Ascending aorta (tissue), 2 donors: ENCODE results near the gene MDGA2. TPM values are rescaled to one million over a fixed set of nuclear protein-coding genes. Genes with fewer than 3 reads are reported as not detected.
"Not testable (repeated sequence)": the region's sequence is repeated elsewhere in the genome, so short reads cannot be mapped to it uniquely, and the experiment has no call there.

ENCODE experiments used
- DNase-seq, 2 donors: peaks; one replicate each; pipeline ENCODE4 v3.0.0-alpha.2; 2019; ENCODE audit warnings: low spot score in 2 of 2
- H3K27ac ChIP-seq, 2 donors: fragments of 200-600 bp; sonication (generic); one replicate each; pipeline ENCODE4 v1.5.1; 2016 to 2017; ENCODE audit warnings: mild to moderate bottlenecking in 1 of 2
- H3K27me3 ChIP-seq: fragments of 200-600 bp; sonication (generic); one replicate; pipeline ENCODE4 v1.5.1; 2017
- H3K36me3 ChIP-seq, 2 donors: fragments of 200-600 bp; sonication (generic); one replicate each; pipeline ENCODE4 v1.5.1; 2016
- H3K4me1 ChIP-seq, 2 donors: fragments of 200-600 bp; sonication (generic); one replicate each; pipeline ENCODE4 v1.5.1; 2016 to 2017; ENCODE audit warnings: mild to moderate bottlenecking in 1 of 2
- H3K4me3 ChIP-seq, 2 donors: fragments of 200-600 bp; sonication (generic); one replicate each; pipeline ENCODE4 v1.5.1; 2016 to 2017; ENCODE audit warnings: mild to moderate bottlenecking in 1 of 2
- H3K9me3 ChIP-seq, 2 donors: fragments of 200-600 bp; sonication (generic); one replicate each; pipeline ENCODE4 v1.5.1; 2016
- CTCF ChIP-seq, 3 experiments: fragments of 200-600 bp in 2 of 3; fragments of 450-650 bp in 1 of 3; sonication (generic) in 2 of 3; IDR thresholded peaks; one replicate each; pipeline ENCODE4 v1.5.1; 2016 to 2019; ENCODE audit warnings: antibody characterized with exemption in 3 of 3, mild to moderate bottlenecking in 1 of 3, moderate library complexity in 1 of 3
- intact Hi-C: fragments of 100-400 bp; cut with DNase I; formaldehyde crosslinking; loops from one replicate; pipeline ENCODE4 v1.15.1; 2023
- total RNA-seq: library from RNA; depleted of rRNA; stranded (reverse); fragments of >200 nt; gene quantifications from one replicate; pipeline ENCODE4 v1.1.0, GENCODE V29; 2016

MDGA2 gene
- total RNA-seq, 1 donor from 2014 or later, result not detected

- Histone ChIP-seq H3K4me1 (no peaks in the 10 kb centered on the region), H3K27ac (no peak overlapping the region), H3K36me3 (no peaks in the 10 kb centered on the region), H3K9me3 (no peaks in the 10 kb centered on the region), H3K4me3 (no peak overlapping the region), H3K27me3 (no peaks in the 10 kb centered on the region)
- intact Hi-C loops, result no loop called here
- no peak for DNase-seq
- TF ChIP-seq CTCF (IDR thresholded peaks at IDR 0.05), result no peak
These were observed 702.1 kb downstream of the MDGA2 start for GRCh38 chr14:46973295-46973694.

- no peak for TF ChIP-seq CTCF (IDR thresholded peaks at IDR 0.05)
- H3K27me3 ChIP-seq, result no peaks in the 10 kb centered on the region
- no peaks in the 10 kb centered on the region for H3K4me1 ChIP-seq
- H3K36me3 ChIP-seq, result no peaks in the 10 kb centered on the region
- no peaks in the 10 kb centered on the region for H3K9me3 ChIP-seq
- H3K27ac ChIP-seq, result no peak overlapping the region
- no peak for DNase-seq
- H3K4me3 ChIP-seq, result no peak overlapping the region
- intact Hi-C loops, result no loop called here
These were observed 711.0 kb downstream of the MDGA2 start for GRCh38 chr14:46964378-46964777.

- H3K4me1 ChIP-seq, result no peaks in the 10 kb centered on the region
- no peaks in the 10 kb centered on the region for H3K27me3 ChIP-seq
- DNase-seq, result no peak
- H3K4me3 ChIP-seq, result no peak overlapping the region
- no peak for TF ChIP-seq CTCF (IDR thresholded peaks at IDR 0.05)
- intact Hi-C loops, result no loop called here
- H3K27ac ChIP-seq, result no peak overlapping the region
- H3K36me3 ChIP-seq, result no peaks in the 10 kb centered on the region
- no peaks in the 10 kb centered on the region for H3K9me3 ChIP-seq
These were observed 724.3 kb downstream of the MDGA2 start for GRCh38 chr14:46951103-46951502.

GRCh38 chr14:46940611-46941010 lies 734.8 kb downstream of the MDGA2 start:
- no peak for TF ChIP-seq CTCF (IDR thresholded peaks at IDR 0.05)

GRCh38 chr14:46920542-46920941 lies 754.9 kb downstream of the MDGA2 start:
- Histone ChIP-seq H3K9me3 (no peaks in the 10 kb centered on the region), H3K27me3 (no peaks in the 10 kb centered on the region), H3K27ac (no peak overlapping the region), H3K4me1 (no peaks in the 10 kb centered on the region), H3K4me3 (no peak overlapping the region), H3K36me3 (no peaks in the 10 kb centered on the region)
- no peak for DNase-seq
- no peak for TF ChIP-seq CTCF (IDR thresholded peaks at IDR 0.05)
- intact Hi-C loops, result no loop called here

More at GRCh38 chr14:46940611-46941010, 734.8 kb downstream of the MDGA2 start:
- no peak overlapping the region for H3K4me3 ChIP-seq
- peaks cover 0 to 3% of the 10 kb centered on the region in 2 donors for H3K9me3 ChIP-seq
- no peaks in the 10 kb centered on the region for H3K27me3 ChIP-seq
- no peaks in the 10 kb centered on the region for H3K36me3 ChIP-seq
- H3K27ac ChIP-seq, result no peak overlapping the region
- H3K4me1 ChIP-seq, result no peaks in the 10 kb centered on the region
- DNase-seq, result no peak
- intact Hi-C loops, result no loop called here

- H3K4me3 ChIP-seq, DNase-seq, H3K36me3 ChIP-seq, intact Hi-C loops, H3K4me1 ChIP-seq, H3K27me3 ChIP-seq, H3K27ac ChIP-seq, H3K9me3 ChIP-seq: not testable (repeated sequence)
These were observed 759.9 kb downstream of the MDGA2 start for GRCh38 chr14:46915539-46915938.
